ENCODE results near the gene FOXP1.

The FOXP1 gene

GRCh38 chr3:71402911-71403310 lies 180.6 kb downstream of the FOXP1 start:
- TF ChIP-seq CTCF (IDR thresholded peaks at IDR 0.05; ENCODE audit: insufficient read depth, low read length, poor library complexity, severe bottlenecking), result no peak
- H3K4me3 ChIP-seq (replicated peaks; ENCODE audit: low read depth, low read length), result no peak overlapping the region
- no peak for DNase-seq (ENCODE audit: extremely low read depth, insufficient read length)
- H3K36me3 ChIP-seq (ENCODE audit: control insufficient read depth, insufficient read depth, low read length), result no peaks in the 10 kb centered on the region
- H3K27me3 ChIP-seq (replicated peaks; ENCODE audit: control insufficient read depth, insufficient read depth, low read length), result no peaks in the 10 kb centered on the region; the same call in 1 of the 2 replicates

DNA sequence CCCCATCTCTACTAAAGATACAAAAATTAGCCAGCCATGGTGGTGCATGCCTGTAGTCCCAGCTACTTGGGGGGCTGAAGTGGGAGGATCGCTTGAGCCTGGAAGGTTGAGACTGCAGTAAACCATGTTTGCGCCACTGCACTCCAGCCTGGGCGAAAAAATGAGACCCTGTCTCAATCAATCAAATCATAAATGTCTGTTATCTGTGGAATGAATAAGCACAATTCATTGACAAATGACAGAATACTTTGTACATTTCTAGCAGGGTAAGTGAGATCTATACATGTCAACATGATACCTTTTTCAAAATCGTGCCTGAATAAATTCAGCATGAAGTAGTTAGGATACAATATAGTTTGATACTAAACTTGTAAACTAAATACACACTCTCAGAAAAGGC lies 181.2 kb downstream of the FOXP1 start:
- no peak for TF ChIP-seq CTCF (IDR thresholded peaks at IDR 0.05; ENCODE audit: insufficient read depth, low read length, poor library complexity, severe bottlenecking)
- Histone ChIP-seq H3K36me3 (ENCODE audit: control insufficient read depth, insufficient read depth, low read length) (no peaks in the 10 kb centered on the region), H3K27me3 (replicated peaks; ENCODE audit: control insufficient read depth, insufficient read depth, low read length) (no peaks in the 10 kb centered on the region; the same call in 1 of the 2 replicates), H3K4me3 (replicated peaks; ENCODE audit: low read depth, low read length) (no peak overlapping the region)
- DNase-seq (ENCODE audit: extremely low read depth, insufficient read length), result no peak

DNA sequence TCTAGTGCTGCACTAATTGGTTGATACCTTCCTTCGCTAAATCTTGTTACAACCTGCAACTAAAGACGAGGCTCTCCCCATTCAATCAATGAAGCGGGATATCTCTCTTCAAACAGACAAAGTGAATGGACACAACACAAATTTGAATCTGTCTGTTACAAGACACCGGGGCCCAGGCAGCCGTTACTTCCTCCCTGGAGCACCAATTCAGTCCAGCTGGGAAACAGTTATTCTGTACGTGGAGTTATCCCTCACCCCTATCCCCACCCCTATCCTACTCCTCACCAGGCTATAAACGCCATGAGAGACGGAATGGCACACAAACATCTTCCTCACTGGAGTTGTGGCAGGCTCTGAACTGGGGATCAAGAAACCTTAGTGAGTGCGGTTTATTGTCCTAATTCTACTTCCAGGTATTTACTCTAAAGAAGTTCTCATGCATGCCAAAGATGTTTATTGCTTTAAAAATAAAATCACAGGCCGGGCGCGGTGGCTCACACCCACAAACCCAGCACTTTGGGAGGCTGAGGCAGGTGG lies 181.8 kb downstream of the FOXP1 start:
- H3K4me3 ChIP-seq (replicated peaks; ENCODE audit: low read depth, low read length), result no peak overlapping the region
- TF ChIP-seq CTCF (IDR thresholded peaks at IDR 0.05; ENCODE audit: insufficient read depth, low read length, poor library complexity, severe bottlenecking), result no peak
- no peaks in the 10 kb centered on the region; the same call in 1 of the 2 replicates for H3K27me3 ChIP-seq (replicated peaks; ENCODE audit: control insufficient read depth, insufficient read depth, low read length)
- no peak for DNase-seq (ENCODE audit: extremely low read depth, insufficient read length)
- no peaks in the 10 kb centered on the region for H3K36me3 ChIP-seq (ENCODE audit: control insufficient read depth, insufficient read depth, low read length)

DNA sequence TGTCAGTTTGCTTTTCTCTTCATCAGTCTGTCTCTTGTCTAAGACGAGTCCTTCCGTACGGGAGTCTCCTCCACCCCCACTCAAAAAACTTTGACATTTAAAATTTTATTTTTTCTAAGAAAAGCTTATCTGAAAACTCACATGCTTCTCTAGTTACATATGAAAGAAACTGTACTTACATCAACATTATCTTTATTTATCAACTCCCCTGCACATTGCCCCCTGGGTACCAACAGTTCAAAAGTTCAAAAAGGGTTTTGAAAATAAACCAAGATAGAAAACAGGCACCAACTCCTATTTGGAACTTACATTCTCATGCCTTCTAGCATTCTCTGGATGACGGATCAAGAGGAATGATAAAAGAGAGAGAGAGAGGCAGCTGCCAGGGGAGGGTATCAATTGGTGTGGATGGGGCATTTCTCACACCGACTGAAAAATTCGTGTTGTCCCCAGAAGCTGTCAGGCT lies 182.5 kb downstream of the FOXP1 start:
- H3K36me3 ChIP-seq (ENCODE audit: control insufficient read depth, insufficient read depth, low read length), result no peaks in the 10 kb centered on the region
- no peak for DNase-seq (ENCODE audit: extremely low read depth, insufficient read length)
- H3K4me3 ChIP-seq (replicated peaks; ENCODE audit: low read depth, low read length), result no peak overlapping the region
- no peaks in the 10 kb centered on the region for H3K27me3 ChIP-seq (replicated peaks; ENCODE audit: control insufficient read depth, insufficient read depth, low read length)
- TF ChIP-seq CTCF (IDR thresholded peaks at IDR 0.05; ENCODE audit: insufficient read depth, low read length, poor library complexity, severe bottlenecking), result no peak

DNA sequence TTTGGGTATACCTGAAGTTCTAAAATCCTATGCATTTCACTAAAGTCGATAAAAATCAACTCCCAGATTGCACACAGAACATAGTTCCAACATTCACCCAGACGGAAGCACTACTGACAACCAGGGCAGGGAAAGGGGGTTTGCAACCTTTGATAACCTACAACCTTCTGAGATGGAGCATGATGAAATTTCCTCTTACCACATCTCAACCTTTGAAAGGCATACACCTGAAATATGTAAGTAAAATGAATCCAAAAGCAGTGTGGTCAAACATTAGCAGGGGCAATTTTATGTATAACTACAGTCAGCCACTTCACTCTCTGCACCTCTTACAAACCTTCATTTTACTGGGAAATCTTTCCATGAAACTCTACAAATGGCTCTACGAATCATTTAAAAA lies 184.1 kb downstream of the FOXP1 start:
- no peak for TF ChIP-seq CTCF (IDR thresholded peaks at IDR 0.05; ENCODE audit: insufficient read depth, low read length, poor library complexity, severe bottlenecking)
- no peak for DNase-seq (ENCODE audit: extremely low read depth, insufficient read length)
- Histone ChIP-seq H3K36me3 (ENCODE audit: control insufficient read depth, insufficient read depth, low read length) (no peaks in the 10 kb centered on the region), H3K27me3 (replicated peaks; ENCODE audit: control insufficient read depth, insufficient read depth, low read length) (no peaks in the 10 kb centered on the region), H3K4me3 (replicated peaks; ENCODE audit: low read depth, low read length) (no peak overlapping the region)
